ENCODE results near the gene PTPRN2.

DNA sequence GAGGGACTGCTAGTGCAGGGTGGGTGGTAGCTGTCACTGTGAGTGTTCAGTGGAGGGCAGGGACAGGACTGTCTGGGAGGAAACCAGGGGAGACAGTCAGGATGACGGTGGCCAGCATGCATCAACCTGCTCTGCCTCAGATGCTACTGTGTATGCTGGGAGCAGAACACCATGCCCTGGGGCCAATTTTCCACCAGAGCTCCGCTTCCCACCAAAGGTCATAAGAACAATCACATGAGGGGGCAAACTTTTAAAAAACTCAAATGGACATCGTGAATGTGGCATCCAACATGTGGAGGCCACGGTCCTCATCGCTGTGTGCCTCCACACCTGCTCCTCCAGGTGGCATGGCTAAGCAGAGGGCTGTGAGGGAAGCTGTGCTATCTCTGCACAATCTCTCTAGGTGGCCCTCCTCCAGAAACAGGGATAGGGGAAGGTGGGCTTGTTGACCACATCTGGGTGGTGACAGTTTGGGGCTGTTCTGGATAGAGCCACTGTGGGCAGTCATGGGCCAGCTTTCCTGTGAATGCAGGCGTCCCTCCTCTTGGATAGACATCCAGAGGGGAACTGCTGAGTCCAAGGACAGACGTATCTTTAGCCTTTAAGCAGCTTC, 411.0 kb downstream of the PTPRN2 start:
- TF ChIP-seq, protein P1, sequence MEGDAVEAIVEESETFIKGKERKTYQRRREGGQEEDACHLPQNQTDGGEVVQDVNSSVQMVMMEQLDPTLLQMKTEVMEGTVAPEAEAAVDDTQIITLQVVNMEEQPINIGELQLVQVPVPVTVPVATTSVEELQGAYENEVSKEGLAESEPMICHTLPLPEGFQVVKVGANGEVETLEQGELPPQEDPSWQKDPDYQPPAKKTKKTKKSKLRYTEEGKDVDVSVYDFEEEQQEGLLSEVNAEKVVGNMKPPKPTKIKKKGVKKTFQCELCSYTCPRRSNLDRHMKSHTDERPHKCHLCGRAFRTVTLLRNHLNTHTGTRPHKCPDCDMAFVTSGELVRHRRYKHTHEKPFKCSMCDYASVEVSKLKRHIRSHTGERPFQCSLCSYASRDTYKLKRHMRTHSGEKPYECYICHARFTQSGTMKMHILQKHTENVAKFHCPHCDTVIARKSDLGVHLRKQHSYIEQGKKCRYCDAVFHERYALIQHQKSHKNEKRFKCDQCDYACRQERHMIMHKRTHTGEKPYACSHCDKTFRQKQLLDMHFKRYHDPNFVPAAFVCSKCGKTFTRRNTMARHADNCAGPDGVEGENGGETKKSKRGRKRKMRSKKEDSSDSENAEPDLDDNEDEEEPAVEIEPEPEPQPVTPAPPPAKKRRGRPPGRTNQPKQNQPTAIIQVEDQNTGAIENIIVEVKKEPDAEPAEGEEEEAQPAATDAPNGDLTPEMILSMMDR (conservative IDR thresholded peaks at IDR 0.05; ENCODE audit: low read length) = no peak
- TF ChIP-seq EZH2phosphoT487 (IDR thresholded peaks at IDR 0.05; ENCODE audit: borderline replicate concordance, low read depth, low read length) = no peak

Data from OCI-LY7 (cell line).